ENCODE measurements around the gene PRR13.
A peak's percentile ranks its signal among the peaks of the same experiment; 100 is the strongest.
"Not testable (repeated sequence)": the region's sequence is repeated elsewhere in the genome, so short reads cannot be mapped to it uniquely, and the experiment has no call there.

PRR13 gene

GRCh38 chr12:53474077-53474476 is 32.5 kb downstream of the PRR13 start:
- no peak for DNase-seq

GRCh38 chr12:53474819-53475218 is 33.3 kb downstream of the PRR13 start:
- DNase-seq, result no peak

- no peak for DNase-seq
These were observed 35.3 kb downstream of the PRR13 start for GRCh38 chr12:53476769-53477209.

GRCh38 chr12:53478865-53479264 is 37.3 kb downstream of the PRR13 start:
- no peak for DNase-seq

- DNase-seq, result no peak
These were observed 37.8 kb downstream of the PRR13 start for GRCh38 chr12:53479331-53479730.

- DNase-seq, result no peak
These were observed 39.2 kb downstream of the PRR13 start for GRCh38 chr12:53480491-53481442.

GRCh38 chr12:53481458-53481857 is 39.9 kb downstream of the PRR13 start:
- DNase-seq, result not testable (repeated sequence)

- DNase-seq, result no peak
These were observed 40.5 kb downstream of the PRR13 start for GRCh38 chr12:53481939-53482586.

GRCh38 chr12:53482626-53483168 is 41.2 kb downstream of the PRR13 start:
- no peak for DNase-seq

- no peak for DNase-seq
These were observed 41.9 kb downstream of the PRR13 start for GRCh38 chr12:53483225-53483978.

GRCh38 chr12:53483979-53484377 is 42.4 kb downstream of the PRR13 start:
- no peak for DNase-seq

- no peak for DNase-seq
These were observed 43.4 kb downstream of the PRR13 start for GRCh38 chr12:53484686-53485575.

- DNase-seq, result no peak
These were observed 44.6 kb downstream of the PRR13 start for GRCh38 chr12:53485955-53486735.

GRCh38 chr12:53486736-53487487 is 45.4 kb downstream of the PRR13 start:
- DNase-seq, result no peak

- DNase-seq, result no peak
These were observed 47.8 kb downstream of the PRR13 start for GRCh38 chr12:53489242-53489864.

- no peak for DNase-seq
These were observed 50.7 kb downstream of the PRR13 start for GRCh38 chr12:53492188-53492587.

- DNase-seq, result peak; percentile 86
These were observed 51.5 kb downstream of the PRR13 start for GRCh38 chr12:53492830-53493609.

GRCh38 chr12:53493610-53494391 is 52.3 kb downstream of the PRR13 start:
- DNase-seq, result no peak

All from stimulated activated CD4-positive, alpha-beta T cell treated with anti-CD3 and anti-CD28 coated beads, Interleukin-4, amount 100 ng/mL, for 1 hour (primary cell).